CD14-positive monocyte (primary cell): Measurements from ENCODE around the gene IER3IP1. TPM values are rescaled to one million over a fixed set of nuclear protein-coding genes. Genes with fewer than 3 reads are reported as not detected.

Experiments used
- DNase-seq, 3 donors: peaks; one replicate each; pipeline ENCODE4 v3.0.0-alpha.2; 2011 to 2022
- H2AFZ ChIP-seq: 2 replicates; pipeline ENCODE4 v1.6.0; 2012; ENCODE audit warnings: mild to moderate bottlenecking, low read depth, low read length, inconsistent platforms; ENCODE audit not compliant: insufficient read depth, poor library complexity, severe bottlenecking
- H3K27ac ChIP-seq, 2 donors: 1 replicate in 1 of 2; 2 replicates in 1 of 2; pipeline ENCODE4 v1.5.1; 2012 to 2013; ENCODE audit warnings: low read length in 2 of 2, control low read depth in 1 of 2, inconsistent platforms in 1 of 2, low read depth in 1 of 2, mild to moderate bottlenecking in 1 of 2
- H3K27me3 ChIP-seq, 2 donors: one replicate each; pipeline versions ENCODE4 v1.6.0 to v1.6.1; 2011 to 2013; ENCODE audit warnings: low read length in 2 of 2; ENCODE audit not compliant: control insufficient read depth in 2 of 2, insufficient read depth in 2 of 2
- H3K36me3 ChIP-seq, 2 donors: replicated peaks in 1 of 2; 1 replicate in 1 of 2; 2 replicates in 1 of 2; pipeline versions ENCODE4 v1.5.1 to v1.6.1; 2012 to 2013; ENCODE audit warnings: low read length in 2 of 2, control low read depth in 1 of 2, inconsistent platforms in 1 of 2, mild to moderate bottlenecking in 1 of 2; ENCODE audit not compliant: insufficient read depth in 2 of 2, control insufficient read depth in 1 of 2
- H3K4me1 ChIP-seq, 2 donors: 1 replicate in 1 of 2; 2 replicates in 1 of 2; pipeline versions ENCODE4 v1.5.1 to v1.6.1; 2012 to 2013; ENCODE audit warnings: low read length in 2 of 2, control low read depth in 1 of 2, inconsistent platforms in 1 of 2, mild to moderate bottlenecking in 1 of 2, moderate library complexity in 1 of 2; ENCODE audit not compliant: insufficient read depth in 2 of 2, control insufficient read depth in 1 of 2
- H3K4me2 ChIP-seq: replicated peaks from 2 replicates; pipeline ENCODE3; 2012; ENCODE audit warnings: low read length, moderate library complexity, mild to moderate bottlenecking; ENCODE audit not compliant: poor library complexity, severe bottlenecking; ENCODE audit errors: extremely low read depth
- H3K4me3 ChIP-seq, 3 experiments: fragments of 200-600 bp in 1 of 3; sonication (generic) in 1 of 3; replicated peaks in 1 of 3; 1 replicate in 2 of 3; 2 replicates in 1 of 3; pipeline ENCODE4 v1.5.1; 2011 to 2013; ENCODE audit warnings: low read length in 3 of 3, mild to moderate bottlenecking in 3 of 3, control low read depth in 2 of 3, low read depth in 2 of 3, inconsistent platforms in 1 of 3, moderate library complexity in 1 of 3
- H3K79me2 ChIP-seq: 2 replicates; pipeline ENCODE4 v1.6.0; 2012; ENCODE audit warnings: mild to moderate bottlenecking, control low read depth, inconsistent platforms, low read length, moderate library complexity; ENCODE audit not compliant: insufficient read depth
- H3K9ac ChIP-seq: 2 replicates; pipeline ENCODE4 v1.6.0; 2017; ENCODE audit warnings: low read length, mild to moderate bottlenecking; ENCODE audit not compliant: insufficient read depth, poor library complexity, severe bottlenecking
- H3K9me3 ChIP-seq, 2 donors: replicated peaks in 1 of 2; 1 replicate in 1 of 2; 2 replicates in 1 of 2; pipeline versions ENCODE4 v1.5.1 to v1.6.1; 2012 to 2013; ENCODE audit warnings: low read length in 2 of 2, control low read depth in 1 of 2; ENCODE audit not compliant: control insufficient read depth in 1 of 2, insufficient read depth in 1 of 2
- H4K20me1 ChIP-seq: 2 replicates; pipeline ENCODE4 v1.6.0; 2012; ENCODE audit warnings: mild to moderate bottlenecking, low read length, control low read depth, moderate library complexity; ENCODE audit not compliant: insufficient read depth
- H3K27ac Mint-ChIP-seq, 7 donors: one replicate each; pipeline ENCODE4 v1.8.0; 2020; ENCODE audit warnings: mild to moderate bottlenecking in 7 of 7, mixed read lengths in 7 of 7, moderate library complexity in 6 of 7, inconsistent platforms in 2 of 7
- H3K27me3 Mint-ChIP-seq, 3 donors: one replicate each; pipeline ENCODE4 v1.8.0; 2021 to 2022; ENCODE audit warnings: low read depth in 3 of 3, mild to moderate bottlenecking in 3 of 3, mixed read lengths in 3 of 3, moderate library complexity in 3 of 3, inconsistent platforms in 1 of 3
- H3K36me3 Mint-ChIP-seq, 2 donors: one replicate each; pipeline ENCODE4 v1.8.0; 2020; ENCODE audit warnings: mixed read lengths in 2 of 2, inconsistent platforms in 1 of 2, mild to moderate bottlenecking in 1 of 2
- H3K4me1 Mint-ChIP-seq: one replicate; pipeline ENCODE4 v1.8.0; 2020; ENCODE audit warnings: mild to moderate bottlenecking, mixed read lengths
- H3K4me3 Mint-ChIP-seq, 2 donors: one replicate each; pipeline ENCODE4 v1.8.0; 2020; ENCODE audit warnings: mild to moderate bottlenecking in 2 of 2, mixed read lengths in 2 of 2, moderate library complexity in 1 of 2
- H3K9me3 Mint-ChIP-seq, 7 donors: one replicate each; pipeline ENCODE4 v1.8.0; 2020 to 2022; ENCODE audit warnings: mixed read lengths in 7 of 7, mild to moderate bottlenecking in 6 of 7, moderate library complexity in 6 of 7, inconsistent platforms in 2 of 7
- CTCF ChIP-seq: fragments of 200-600 bp; IDR thresholded peaks from one replicate; pipeline ENCODE4 v1.8.0; 2022; ENCODE audit warnings: antibody characterized with exemption, mild to moderate bottlenecking
- WGBS: methylation state at CpG from one replicate; pipeline ENCODE4 v1.1.5; 2013; ENCODE audit warnings: missing lambda C conversion rate; ENCODE audit not compliant: insufficient coverage; 5-methylcytosine and 5-hydroxymethylcytosine counted together
- intact Hi-C, 2 donors: fragments of 100-400 bp; cut with micrococcal nuclease; formaldehyde crosslinking; loops; one replicate each; pipeline versions ENCODE4 v1.15.0 to v1.15.1; 2023
- polyA plus RNA-seq, 3 donors: library from polyadenylated mRNA; depleted of rRNA in 1 of 3; unstranded in 2 of 3; stranded (reverse) in 1 of 3; fragments of 300-500 nt in 2 of 3; fragments of >200 nt in 1 of 3; fragmentation: Illumina TruSeq in 2 of 3; gene quantifications; 1 replicate in 2 of 3; 2 replicates in 1 of 3; pipeline ENCODE4 v1.2.3, GENCODE V29; 2012 to 2021

The IER3IP1 gene
- polyA plus RNA-seq, 3 donors: 3.8 to 17.2 (median 14.4) TPM

- intact Hi-C loops: no loop called here
- TF ChIP-seq CTCF: no peak
- Histone ChIP-seq H3K27ac (no peak overlapping the region), H3K4me1 (peaks cover 13 to 15% of the 10 kb centered on the region in 2 donors), H3K79me2 (peaks cover 68% of the 10 kb centered on the region), H2AFZ (no peak overlapping the region), H3K9ac (no peak overlapping the region), H3K36me3 (no peaks in the 10 kb centered on the region), H4K20me1 (peaks cover 54% of the 10 kb centered on the region), H3K4me3 (no peak overlapping the region), H3K4me2 (no peak overlapping the region), H3K27me3 (no peaks in the 10 kb centered on the region), H3K9me3 (no peaks in the 10 kb centered on the region)
- H3K27ac Mint-ChIP-seq: no peak overlapping the region
- no peaks in the 10 kb centered on the region for H3K9me3 Mint-ChIP-seq
- no CpG with 5 or more reads among the region's 3 CpGs for WGBS
- H3K36me3 Mint-ChIP-seq: peaks cover 10 to 12% of the 10 kb centered on the region in 2 donors
- peaks cover 29% of the 10 kb centered on the region for H3K4me1 Mint-ChIP-seq
- no peak overlapping the region for H3K4me3 Mint-ChIP-seq
- DNase-seq: no peak
- H3K27me3 Mint-ChIP-seq: no peaks in the 10 kb centered on the region
Measured at GRCh38 chr18:47146206-47146605, 30.0 kb downstream of the IER3IP1 start.

- intact Hi-C loops: no loop called here
- Histone ChIP-seq H3K9me3 (no peaks in the 10 kb centered on the region), H3K4me3 (no peak overlapping the region), H3K36me3 (no peaks in the 10 kb centered on the region), H3K27ac (no peak overlapping the region), H3K79me2 (peaks cover 57% of the 10 kb centered on the region), H2AFZ (no peak overlapping the region), H3K4me2 (no peak overlapping the region), H3K4me1 (no peaks in the 10 kb centered on the region), H3K27me3 (no peaks in the 10 kb centered on the region), H4K20me1 (peaks cover 62% of the 10 kb centered on the region), H3K9ac (no peak overlapping the region)
- Mint-ChIP-seq H3K9me3 (peaks cover 0 to 2% (median 0%) of the 10 kb centered on the region in 7 donors), H3K4me3 (no peak overlapping the region), H3K36me3 (peaks cover 10 to 14% of the 10 kb centered on the region in 2 donors), H3K4me1 (peaks cover 13% of the 10 kb centered on the region), H3K27me3 (no peaks in the 10 kb centered on the region), H3K27ac (no peak overlapping the region)
- TF ChIP-seq CTCF: no peak
- DNase-seq: no peak
- 100% methylated on average over 1 of the region's 4 CpGs for WGBS
Measured at GRCh38 chr18:47143899-47144485, 32.2 kb downstream of the IER3IP1 start.
